Measurements from ENCODE around the gene PHKA1.
"Not testable (repeated sequence)": the region's sequence is repeated elsewhere in the genome, so short reads cannot be mapped to it uniquely, and the experiment has no call there.

The PHKA1 gene

GRCh38 chrX:72713599-72714477 is at the start of gene PHKA1:
PHKA1 (minus strand) TSS chrX:72714306; CDS start chrX:72713880, 426 bp downstream.
- not testable (repeated sequence) for DNase-seq

- DNase-seq: not testable (repeated sequence)
Measured at GRCh38 chrX:72760454-72760853, 46.3 kb upstream of the PHKA1 start.

GRCh38 chrX:72748545-72748944 is 34.4 kb upstream of the PHKA1 start:
- not testable (repeated sequence) for DNase-seq

GRCh38 chrX:72745546-72745945 is 31.4 kb upstream of the PHKA1 start:
- not testable (repeated sequence) for DNase-seq

- DNase-seq: no peak
Measured at GRCh38 chrX:72735561-72735960, 21.5 kb upstream of the PHKA1 start.

GRCh38 chrX:72733636-72734035 is 19.5 kb upstream of the PHKA1 start:
- DNase-seq: not testable (repeated sequence)

GRCh38 chrX:72727846-72728245 is 13.7 kb upstream of the PHKA1 start:
- DNase-seq: no peak

GRCh38 chrX:72716766-72717165 is 2.7 kb upstream of the PHKA1 start:
- no peak for DNase-seq

- no peak for DNase-seq
Measured at GRCh38 chrX:72715546-72715945, 1.4 kb upstream of the PHKA1 start.

GRCh38 chrX:72714478-72714916 is 391 bp upstream of the PHKA1 start:
- peak; percentile 14 for DNase-seq

- no peak for DNase-seq
Measured at GRCh38 chrX:72713130-72713529, 976 bp downstream of the PHKA1 start.

- peak; percentile 17 for DNase-seq
Measured at GRCh38 chrX:72712094-72712755, 1.9 kb downstream of the PHKA1 start.

- no peak for DNase-seq
Measured at GRCh38 chrX:72705814-72706213, 8.3 kb downstream of the PHKA1 start.

GRCh38 chrX:72705111-72705510 is 9.0 kb downstream of the PHKA1 start:
- no peak for DNase-seq

GRCh38 chrX:72694170-72694569 is 19.9 kb downstream of the PHKA1 start:
- DNase-seq: no peak

GRCh38 chrX:72693477-72693876 is 20.6 kb downstream of the PHKA1 start:
- no peak for DNase-seq

GRCh38 chrX:72687396-72687795 is 26.7 kb downstream of the PHKA1 start:
- no peak for DNase-seq

- no peak for DNase-seq
Measured at GRCh38 chrX:72685810-72686456, 28.2 kb downstream of the PHKA1 start.

- DNase-seq: no peak
Measured at GRCh38 chrX:72685018-72685417, 29.1 kb downstream of the PHKA1 start.

- no peak for DNase-seq
Measured at GRCh38 chrX:72683631-72684030, 30.5 kb downstream of the PHKA1 start.

- no peak for DNase-seq
Measured at GRCh38 chrX:72676465-72676864, 37.6 kb downstream of the PHKA1 start.

GRCh38 chrX:72673951-72674350 is 40.2 kb downstream of the PHKA1 start:
- not testable (repeated sequence) for DNase-seq

GRCh38 chrX:72669508-72669907 is 44.6 kb downstream of the PHKA1 start:
- DNase-seq: not testable (repeated sequence)

GRCh38 chrX:72666451-72666850 is 47.7 kb downstream of the PHKA1 start:
- DNase-seq: no peak

Measured in inflammatory macrophage treated with lipopolysaccharide for 4 hours (primary cell).